IPS-NIHi7 (cell line): ENCODE measurements around the gene HEBP2.

Source experiments
- DNase-seq: peaks from one replicate; pipeline ENCODE4 v3.0.0; 2012; ENCODE audit warnings: mixed read lengths; ENCODE audit errors: extremely low spot score

Gene HEBP2

DNA sequence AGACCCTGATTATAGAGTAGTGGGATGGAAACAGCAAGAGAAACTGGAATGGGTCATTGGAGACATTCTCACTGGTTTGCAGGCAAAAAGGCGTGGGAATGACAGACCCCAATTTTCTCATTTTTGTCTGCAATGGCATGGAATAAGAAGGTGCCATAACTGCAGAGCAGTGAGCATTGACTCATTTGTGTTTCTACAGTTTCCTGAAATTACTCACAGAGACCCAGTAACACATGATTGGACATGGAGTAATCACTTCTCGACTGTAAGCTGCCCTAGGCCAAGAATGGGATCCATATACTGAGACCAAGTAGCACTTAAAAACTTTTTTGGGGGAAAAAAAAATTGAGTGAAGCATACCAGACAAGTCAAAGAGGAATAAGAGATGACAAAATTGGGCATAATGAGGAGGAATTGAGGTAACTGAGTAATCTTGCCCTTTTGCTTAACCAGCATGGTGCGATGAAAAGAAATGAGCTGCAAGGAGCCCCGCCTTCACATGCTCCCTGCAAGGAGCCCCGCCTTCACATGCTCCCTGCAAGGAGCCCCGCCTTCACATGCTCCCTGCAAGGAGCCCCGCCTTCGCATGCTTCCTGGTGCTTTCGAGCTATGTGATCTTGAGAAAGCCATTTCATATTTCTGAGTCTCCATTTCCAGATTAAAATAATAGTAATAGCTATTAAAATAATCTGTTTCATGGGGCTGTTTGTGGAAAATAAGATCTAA lies 51.1 kb downstream of the HEBP2 start:
- no peak for DNase-seq

DNA sequence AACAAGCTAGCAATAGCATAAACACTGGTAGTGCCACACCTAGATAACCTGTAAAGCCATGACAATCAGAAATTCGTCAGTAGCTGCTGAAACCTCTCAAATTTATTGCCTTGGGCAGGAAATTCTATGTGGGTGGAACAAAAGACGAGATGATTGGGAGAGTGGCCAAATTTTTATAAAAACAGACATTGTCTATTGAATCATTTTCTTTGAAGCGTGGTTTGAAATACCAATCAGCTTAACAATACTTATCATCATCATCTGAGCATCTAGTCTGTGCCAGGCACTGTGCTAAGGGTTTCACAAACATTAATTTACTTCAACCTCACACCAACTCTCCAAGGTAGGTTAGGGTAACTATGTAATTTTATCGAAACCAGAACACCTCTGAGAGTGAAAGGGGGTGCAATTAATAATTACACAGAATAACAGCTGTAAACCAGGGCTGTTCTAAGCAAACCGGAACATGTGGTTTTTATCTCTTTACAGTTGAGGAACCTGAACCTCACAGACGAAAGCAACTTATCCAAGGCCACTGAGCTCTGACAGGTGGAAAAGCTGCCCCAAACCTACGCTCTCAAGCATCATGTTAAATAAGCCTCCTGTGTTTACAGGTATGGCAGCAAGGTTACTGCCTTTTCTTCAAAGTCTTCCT lies 51.9 kb downstream of the HEBP2 start:
- DNase-seq: no peak

DNA sequence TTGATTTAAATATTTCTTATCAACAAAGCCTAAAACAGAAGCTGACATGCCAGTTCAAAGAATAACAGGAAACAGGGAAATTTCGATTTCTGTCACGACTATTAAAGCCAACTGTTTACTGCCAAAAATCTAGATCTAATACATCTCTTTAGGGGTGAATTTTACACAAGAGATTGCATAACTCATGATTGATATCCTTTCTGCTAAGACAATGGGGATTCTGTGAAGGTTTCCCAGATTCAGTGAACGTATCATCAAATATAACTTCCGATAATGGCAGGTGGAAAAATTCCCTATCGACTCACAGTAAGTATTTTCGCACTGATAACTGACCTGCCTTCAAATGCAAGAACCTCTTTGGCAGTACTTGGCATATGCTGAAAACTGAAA lies 52.4 kb downstream of the HEBP2 start:
- DNase-seq: no peak

DNA sequence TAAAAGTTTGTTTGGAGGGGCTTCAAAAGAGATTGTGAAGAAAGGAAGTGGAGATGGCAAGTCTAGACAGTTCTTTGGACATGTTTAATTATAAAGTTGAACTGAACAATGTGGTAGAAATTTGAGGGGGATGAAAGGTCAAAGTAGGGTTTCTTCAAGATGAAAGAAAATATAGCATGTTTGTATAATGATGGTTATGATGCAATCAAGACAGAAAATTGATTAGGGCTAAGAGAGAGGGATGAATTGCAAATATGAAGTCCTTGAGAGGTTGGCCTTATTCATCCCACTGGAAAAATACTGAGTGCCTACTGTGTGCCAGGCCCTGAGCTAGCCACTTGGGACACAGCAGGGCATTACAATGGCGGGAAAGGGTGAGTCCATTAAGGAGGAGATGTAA lies 57.6 kb downstream of the HEBP2 start:
- DNase-seq: no peak

DNA sequence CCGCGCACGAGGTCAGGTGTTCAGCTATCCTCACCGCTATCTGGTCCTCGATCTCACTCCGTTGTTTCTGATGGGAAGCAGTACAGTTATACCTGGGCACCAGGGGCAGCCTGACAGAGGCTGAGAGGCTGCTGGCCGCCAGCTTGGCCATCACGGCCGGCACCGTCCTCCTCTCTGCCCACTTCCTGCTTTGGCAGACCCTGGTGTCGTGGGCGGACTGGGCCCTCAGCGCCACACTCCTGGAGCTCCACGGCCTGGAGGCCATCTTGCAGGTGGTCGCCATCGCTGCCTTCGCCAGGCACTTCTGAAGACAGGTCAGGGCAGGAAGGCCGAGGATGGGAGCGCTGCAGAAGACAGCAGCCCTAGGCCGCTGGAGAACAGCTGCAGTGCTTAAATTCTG lies 60.1 kb downstream of the HEBP2 start:
- DNase-seq: no peak

DNA sequence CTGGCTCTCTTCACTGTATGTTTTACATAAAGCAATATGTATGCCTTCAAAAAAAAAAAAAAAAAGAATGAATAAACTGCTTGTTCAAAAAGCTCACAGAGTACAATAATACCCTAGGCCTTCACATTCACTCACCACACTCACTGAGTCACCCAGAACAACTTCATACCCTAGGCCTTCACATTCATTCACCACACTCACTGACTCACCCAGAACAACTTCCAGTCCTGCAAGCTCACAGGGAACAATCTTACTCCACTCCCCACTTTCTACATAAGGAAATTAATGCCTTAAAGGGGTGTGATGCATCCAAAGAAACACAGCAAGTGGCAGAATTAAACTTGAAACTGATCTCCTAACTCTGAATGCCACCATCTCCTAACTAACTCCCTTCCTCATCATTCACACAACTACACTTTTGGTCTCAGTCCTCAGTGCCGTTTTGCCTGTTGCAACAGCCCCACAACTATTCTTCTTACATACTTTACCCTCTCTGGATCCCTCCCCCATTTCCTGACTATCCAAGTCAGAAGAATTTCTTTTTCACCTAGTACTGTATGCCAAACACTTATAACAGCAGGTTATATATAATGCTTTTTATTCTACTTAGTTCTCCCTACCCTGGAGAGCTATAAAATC lies 61.1 kb downstream of the HEBP2 start:
- DNase-seq: no peak

DNA sequence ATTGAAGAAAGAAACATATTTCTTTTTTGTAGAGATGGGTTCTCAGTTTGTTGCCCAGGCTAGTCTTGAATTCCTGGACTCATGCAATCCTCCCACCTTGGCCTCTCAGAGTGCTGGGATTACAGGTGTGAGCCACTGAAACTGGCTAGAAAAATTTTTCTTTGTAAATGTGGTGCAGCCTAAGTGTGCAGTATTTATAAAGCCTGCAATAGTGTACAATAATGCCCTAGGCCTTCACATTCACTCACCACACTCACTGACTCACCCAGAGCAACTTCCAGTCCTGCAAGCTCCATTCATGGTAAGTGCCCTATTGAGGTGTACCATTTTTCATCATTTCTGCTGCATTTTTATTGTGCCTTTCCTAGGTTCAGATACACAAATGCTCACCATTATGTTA lies 63.9 kb downstream of the HEBP2 start:
- DNase-seq: no peak

DNA sequence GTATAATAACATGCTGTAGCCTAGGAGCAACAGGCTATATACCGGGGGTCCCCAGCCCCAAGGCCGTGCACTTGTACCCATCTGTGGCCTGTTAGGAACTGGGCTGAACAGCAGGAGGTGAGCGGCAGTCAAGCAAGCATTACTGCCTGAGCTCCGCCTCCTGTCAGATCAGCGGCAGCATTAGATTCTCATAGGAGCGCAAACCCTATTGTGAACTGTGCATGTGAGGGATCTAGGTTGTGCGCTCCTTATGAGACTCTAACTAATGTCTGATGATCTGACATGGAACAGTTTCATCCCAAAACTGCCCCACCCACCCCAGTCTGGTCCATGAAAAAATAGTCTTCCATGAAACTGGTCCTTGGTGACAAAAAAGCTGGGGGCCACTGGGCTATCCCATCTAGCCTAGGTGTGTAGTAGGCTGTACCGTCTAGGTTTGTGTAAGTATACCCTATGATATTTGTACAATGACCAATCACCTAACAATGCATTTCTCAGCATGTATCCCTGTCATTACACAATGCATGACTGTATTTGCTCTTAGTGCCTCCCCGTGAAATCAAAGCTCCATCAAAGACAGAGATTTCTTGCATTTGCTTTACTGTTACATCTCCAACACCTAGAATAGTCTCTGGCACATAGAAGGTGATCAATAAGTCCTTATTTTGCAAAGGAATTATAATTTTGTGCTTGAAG lies 64.4 kb downstream of the HEBP2 start:
- no peak for DNase-seq
